Heart left ventricle (tissue), 13 donors: ENCODE data around the gene FOXP4.

Source experiments
- POLR2A ChIP-seq, 2 donors: fragments of 450-650 bp; IDR thresholded peaks; one replicate each; pipeline ENCODE4 v1.6.1; 2017; ENCODE audit warnings: antibody characterized with exemption in 2 of 2, mild to moderate bottlenecking in 2 of 2, moderate library complexity in 2 of 2
- TF ChIP-seq, protein P1 (sequence below), 12 donors: fragments of 200-600 bp; sonication (generic) in 4 of 12; IDR thresholded peaks; one replicate each; pipeline versions ENCODE4 v1.5.0 to v1.8.0; 2018 to 2022; ENCODE audit warnings: antibody characterized with exemption in 12 of 12, mild to moderate bottlenecking in 5 of 12
- donor health status: ischemic (EF 13 %, LVEDD 7.1; RV severe dilation, severe dysfunction).
- donor health status: DM: no; HTN: yes; CAD: no.
- donor health status: DM: no; HTN: no; CAD: no.
- donor health status: ischemic (EF 25% LVEDD 6.9; RV normal size, moderate dysfunction).
- donor health status: ischemic (EF 25% LVEDD 5.7; RV mildly dilated, moderate dysfunction).
- donor health status: ischemic (EF 35%, LVEDD 5.7; RV mildly dilated, moderate dysfunction).
- donor health status: nonischemic (EF 11% LVEDD 7.7; RV severe dilation, severe dysfunction).
- donor health status: DM: yes; HTN: yes; CAD: no.
- donor health status: PGD.
- donor health status: ischemic (EF 29% LVEDD 5.4; RV normal size, mild dysfunction).
- donor health status: nonischemic (EF 23%, LVEDD 6.1; RV moderate dilation, normal function).

- TF ChIP-seq, protein P1, sequence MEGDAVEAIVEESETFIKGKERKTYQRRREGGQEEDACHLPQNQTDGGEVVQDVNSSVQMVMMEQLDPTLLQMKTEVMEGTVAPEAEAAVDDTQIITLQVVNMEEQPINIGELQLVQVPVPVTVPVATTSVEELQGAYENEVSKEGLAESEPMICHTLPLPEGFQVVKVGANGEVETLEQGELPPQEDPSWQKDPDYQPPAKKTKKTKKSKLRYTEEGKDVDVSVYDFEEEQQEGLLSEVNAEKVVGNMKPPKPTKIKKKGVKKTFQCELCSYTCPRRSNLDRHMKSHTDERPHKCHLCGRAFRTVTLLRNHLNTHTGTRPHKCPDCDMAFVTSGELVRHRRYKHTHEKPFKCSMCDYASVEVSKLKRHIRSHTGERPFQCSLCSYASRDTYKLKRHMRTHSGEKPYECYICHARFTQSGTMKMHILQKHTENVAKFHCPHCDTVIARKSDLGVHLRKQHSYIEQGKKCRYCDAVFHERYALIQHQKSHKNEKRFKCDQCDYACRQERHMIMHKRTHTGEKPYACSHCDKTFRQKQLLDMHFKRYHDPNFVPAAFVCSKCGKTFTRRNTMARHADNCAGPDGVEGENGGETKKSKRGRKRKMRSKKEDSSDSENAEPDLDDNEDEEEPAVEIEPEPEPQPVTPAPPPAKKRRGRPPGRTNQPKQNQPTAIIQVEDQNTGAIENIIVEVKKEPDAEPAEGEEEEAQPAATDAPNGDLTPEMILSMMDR (IDR thresholded peaks at IDR 0.05): no peak
- TF ChIP-seq POLR2A (IDR thresholded peaks at IDR 0.05): no peak
Observed at GRCh38 chr6:41594326-41594725, 48.1 kb downstream of the FOXP4 start.
